Esophagus squamous epithelium (tissue), 5 donors: ENCODE results near the gene RAB27A. TPM values are rescaled to one million over a fixed set of nuclear protein-coding genes. Genes with fewer than 3 reads are reported as not detected.
"Not testable (repeated sequence)": the region's sequence is repeated elsewhere in the genome, so short reads cannot be mapped to it uniquely, and the experiment has no call there.

Source experiments
- DNase-seq: peaks from one replicate; lab custom pipeline; 2025; lab: John Stamatoyannopoulos, UW
- H3K27ac ChIP-seq, 4 donors: fragments of 200-600 bp; sonication (generic); one replicate each; pipeline ENCODE4 v1.5.1; 2016 to 2019; ENCODE audit warnings: mild to moderate bottlenecking in 1 of 4
- H3K27me3 ChIP-seq, 4 donors: fragments of 200-600 bp; sonication (generic); 1 replicate in 3 of 4; 2 replicates in 1 of 4; pipeline versions ENCODE4 v1.5.1 to v1.6.0; 2017 to 2021; ENCODE audit warnings: antibody characterized with exemption in 1 of 4
- H3K36me3 ChIP-seq, 3 donors: fragments of 200-600 bp; sonication (generic); one replicate each; pipeline ENCODE4 v1.5.1; 2016 to 2019
- H3K4me1 ChIP-seq, 3 donors: fragments of 200-600 bp; sonication (generic); one replicate each; pipeline ENCODE4 v1.5.1; 2017 to 2019
- H3K4me3 ChIP-seq, 4 donors: fragments of 200-600 bp; sonication (generic); 1 replicate in 3 of 4; 2 replicates in 1 of 4; pipeline ENCODE4 v1.5.1; 2016 to 2019; ENCODE audit warnings: mild to moderate bottlenecking in 2 of 4, moderate library complexity in 1 of 4
- H3K9me3 ChIP-seq, 3 donors: fragments of 200-600 bp; sonication (generic); one replicate each; pipeline ENCODE4 v1.5.1; 2016 to 2019
- POLR2A ChIP-seq, 4 donors: fragments of 450-650 bp; IDR thresholded peaks; one replicate each; pipeline ENCODE4 v1.6.1; 2017; ENCODE audit warnings: antibody characterized with exemption in 4 of 4, mild to moderate bottlenecking in 4 of 4, moderate library complexity in 3 of 4
- WGBS, 2 donors: methylation state at CpG; one replicate each; pipeline ENCODE4 v1.1.5; 2018; 5-methylcytosine and 5-hydroxymethylcytosine counted together
- intact Hi-C: fragments of 100-400 bp; cut with DNase I; formaldehyde crosslinking; loops from one replicate; pipeline ENCODE4 v1.15.0; 2022
- total RNA-seq, 4 donors: library from RNA; depleted of rRNA; stranded (reverse); fragments of >200 nt; gene quantifications; one replicate each; pipeline ENCODE4 v1.1.0, GENCODE V29; 2016
- TF ChIP-seq, protein P1 (sequence below), 6 experiments: fragments of 450-650 bp in 4 of 6; fragments of 200-600 bp in 2 of 6; sonication (generic) in 2 of 6; IDR thresholded peaks; one replicate each; pipeline ENCODE4 v1.5.1; 2016 to 2019; ENCODE audit warnings: antibody characterized with exemption in 6 of 6, mild to moderate bottlenecking in 4 of 6, moderate library complexity in 4 of 6
- donor health status: DM: yes; HTN: yes; CAD: no.

RAB27A gene
- total RNA-seq, 4 donors from 2014 or later: 8.7 to 16.2 (median 11.7) TPM

DNA sequence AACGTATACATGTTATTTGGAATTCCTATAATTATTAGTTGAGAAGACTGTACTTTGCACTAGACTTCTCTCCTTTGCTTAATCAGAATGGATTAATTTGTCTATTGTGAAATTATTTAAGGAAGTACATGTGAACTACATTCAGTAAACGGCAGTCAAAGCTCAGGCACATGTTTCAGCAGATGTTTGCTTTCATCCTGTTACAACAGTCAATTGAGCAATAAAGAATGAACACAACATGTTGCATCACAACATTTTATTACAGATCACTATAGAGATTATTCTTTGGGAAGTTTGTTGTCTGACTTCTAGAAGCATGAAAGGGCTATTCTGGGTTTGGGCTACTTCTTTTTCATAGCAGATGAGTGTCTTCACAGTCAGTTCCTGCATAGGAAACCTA, 39.2 kb downstream of the RAB27A start:
- 21 to 35% methylated on average over 2 of the region's 2 CpGs for WGBS, 2 donors
- intact Hi-C loops: no loop called here
- TF ChIP-seq, protein P1, sequence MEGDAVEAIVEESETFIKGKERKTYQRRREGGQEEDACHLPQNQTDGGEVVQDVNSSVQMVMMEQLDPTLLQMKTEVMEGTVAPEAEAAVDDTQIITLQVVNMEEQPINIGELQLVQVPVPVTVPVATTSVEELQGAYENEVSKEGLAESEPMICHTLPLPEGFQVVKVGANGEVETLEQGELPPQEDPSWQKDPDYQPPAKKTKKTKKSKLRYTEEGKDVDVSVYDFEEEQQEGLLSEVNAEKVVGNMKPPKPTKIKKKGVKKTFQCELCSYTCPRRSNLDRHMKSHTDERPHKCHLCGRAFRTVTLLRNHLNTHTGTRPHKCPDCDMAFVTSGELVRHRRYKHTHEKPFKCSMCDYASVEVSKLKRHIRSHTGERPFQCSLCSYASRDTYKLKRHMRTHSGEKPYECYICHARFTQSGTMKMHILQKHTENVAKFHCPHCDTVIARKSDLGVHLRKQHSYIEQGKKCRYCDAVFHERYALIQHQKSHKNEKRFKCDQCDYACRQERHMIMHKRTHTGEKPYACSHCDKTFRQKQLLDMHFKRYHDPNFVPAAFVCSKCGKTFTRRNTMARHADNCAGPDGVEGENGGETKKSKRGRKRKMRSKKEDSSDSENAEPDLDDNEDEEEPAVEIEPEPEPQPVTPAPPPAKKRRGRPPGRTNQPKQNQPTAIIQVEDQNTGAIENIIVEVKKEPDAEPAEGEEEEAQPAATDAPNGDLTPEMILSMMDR (IDR thresholded peaks at IDR 0.05): no peak
- TF ChIP-seq POLR2A (IDR thresholded peaks at IDR 0.05): no peak
- H3K36me3 ChIP-seq: no peaks in the 10 kb centered on the region
- no peaks in the 10 kb centered on the region for H3K27me3 ChIP-seq
- H3K4me3 ChIP-seq: no peak overlapping the region
- peaks cover 5 to 68% (median 43%) of the 10 kb centered on the region in 3 donors for H3K4me1 ChIP-seq
- peak overlapping the region in 2 of 4 donors; percentile 36 to 74 for H3K27ac ChIP-seq
- no peak for DNase-seq
- no peaks in the 10 kb centered on the region for H3K9me3 ChIP-seq

DNA sequence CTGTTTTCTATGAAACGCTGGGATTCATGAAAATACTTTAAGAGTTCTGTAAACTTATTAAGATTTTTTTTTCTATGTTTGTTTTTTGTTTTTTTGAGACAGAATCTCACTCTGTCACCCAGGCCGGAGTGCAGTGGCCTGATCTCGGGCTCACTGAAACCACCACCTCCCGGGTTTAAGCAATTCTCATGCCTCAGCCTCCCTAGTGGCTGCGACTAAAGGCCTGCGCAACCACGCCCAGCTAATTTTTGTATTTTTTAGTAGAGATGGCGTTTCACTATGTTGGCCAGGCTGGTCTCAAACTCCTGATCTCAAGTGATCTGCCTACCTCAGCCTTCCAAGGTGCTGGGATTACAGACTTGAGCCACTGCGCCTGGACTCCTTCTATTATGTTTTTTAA, 39.7 kb downstream of the RAB27A start:
- Histone ChIP-seq H3K4me1 (peaks cover 5 to 63% (median 40%) of the 10 kb centered on the region in 3 donors), H3K27ac (peak overlapping the region in 1 of 4 donors; percentile 13)
- H3K27me3 ChIP-seq, H3K36me3 ChIP-seq, H3K4me3 ChIP-seq, H3K9me3 ChIP-seq, intact Hi-C loops, DNase-seq: not testable (repeated sequence)
- WGBS, 2 donors: 86 to 92% methylated on average over 9 of the region's 9 CpGs

DNA sequence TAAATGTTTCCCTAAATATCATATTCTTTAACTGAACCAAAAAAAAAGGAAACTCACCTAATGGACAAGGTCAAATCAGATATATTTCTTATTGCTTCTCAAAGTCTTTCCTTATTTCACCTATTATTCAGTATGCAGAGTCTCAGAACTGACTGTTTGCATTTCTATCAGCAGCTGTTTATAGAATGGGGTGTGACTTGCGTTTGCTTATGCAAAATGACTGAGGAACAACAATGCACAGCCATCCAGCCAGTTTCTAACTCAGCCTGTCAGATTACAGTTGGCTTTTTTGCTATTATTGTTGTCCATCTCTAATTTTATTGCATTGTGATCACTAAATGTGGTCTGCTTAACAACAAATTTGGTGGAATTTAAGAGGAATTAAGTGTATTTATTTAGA, 40.7 kb downstream of the RAB27A start:
- H3K27ac ChIP-seq: no peak overlapping the region
- peaks cover 5 to 60% (median 35%) of the 10 kb centered on the region in 3 donors for H3K4me1 ChIP-seq
- H3K27me3 ChIP-seq: no peaks in the 10 kb centered on the region
- no peaks in the 10 kb centered on the region for H3K36me3 ChIP-seq
- DNase-seq: no peak
- 69 to 80% methylated on average over 1 of the region's 1 CpG for WGBS, 2 donors
- intact Hi-C loops: no loop called here
- H3K9me3 ChIP-seq: no peaks in the 10 kb centered on the region
- no peak overlapping the region for H3K4me3 ChIP-seq
- no peak for TF ChIP-seq POLR2A (IDR thresholded peaks at IDR 0.05)
- TF ChIP-seq, protein P1 (IDR thresholded peaks at IDR 0.05): no peak

DNA sequence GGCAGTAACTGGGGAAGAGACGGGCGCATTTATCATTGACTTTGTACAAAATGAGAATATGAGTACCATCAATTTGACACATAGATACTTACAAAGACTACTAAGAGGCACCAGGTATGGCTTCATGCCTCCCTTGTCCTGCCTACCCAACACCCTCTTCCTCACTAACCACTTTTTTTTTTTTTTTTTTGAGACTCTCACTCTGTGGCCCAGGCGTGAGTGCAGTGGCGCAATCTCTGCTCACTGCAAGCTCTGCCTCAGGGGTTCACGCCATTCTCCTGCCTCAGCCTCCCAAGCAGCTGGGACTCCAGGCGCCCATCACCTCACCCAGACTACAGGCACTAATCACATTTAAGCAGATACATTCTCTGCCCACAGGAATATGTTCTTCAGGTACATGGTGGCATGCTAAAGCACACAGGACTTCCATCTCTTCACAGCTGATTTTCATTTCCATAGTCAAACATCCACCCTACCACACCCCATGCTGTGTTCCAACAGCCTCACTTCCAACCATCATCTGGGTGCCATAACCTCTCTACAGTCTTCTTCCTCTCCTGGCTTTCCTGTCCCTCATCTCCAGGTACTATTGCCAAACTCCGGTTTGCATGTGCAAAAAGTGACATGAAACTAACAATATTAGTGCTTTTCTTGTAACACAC, 41.7 kb downstream of the RAB27A start:
- no peaks in the 10 kb centered on the region for H3K27me3 ChIP-seq
- peak overlapping the region in 1 of 4 donors; percentile 16 for H3K27ac ChIP-seq
- no peak for DNase-seq
- no peak for TF ChIP-seq POLR2A (IDR thresholded peaks at IDR 0.05)
- TF ChIP-seq, protein P1 (IDR thresholded peaks at IDR 0.05): no peak
- H3K4me1 ChIP-seq: peaks cover under 1 to 52% (median 30%) of the 10 kb centered on the region in 3 donors
- 68 to 70% methylated on average over 7 of the region's 7 CpGs for WGBS, 2 donors
- no peaks in the 10 kb centered on the region for H3K36me3 ChIP-seq
- H3K9me3 ChIP-seq: no peaks in the 10 kb centered on the region
- no peak overlapping the region for H3K4me3 ChIP-seq
- intact Hi-C loops: no loop called here

DNA sequence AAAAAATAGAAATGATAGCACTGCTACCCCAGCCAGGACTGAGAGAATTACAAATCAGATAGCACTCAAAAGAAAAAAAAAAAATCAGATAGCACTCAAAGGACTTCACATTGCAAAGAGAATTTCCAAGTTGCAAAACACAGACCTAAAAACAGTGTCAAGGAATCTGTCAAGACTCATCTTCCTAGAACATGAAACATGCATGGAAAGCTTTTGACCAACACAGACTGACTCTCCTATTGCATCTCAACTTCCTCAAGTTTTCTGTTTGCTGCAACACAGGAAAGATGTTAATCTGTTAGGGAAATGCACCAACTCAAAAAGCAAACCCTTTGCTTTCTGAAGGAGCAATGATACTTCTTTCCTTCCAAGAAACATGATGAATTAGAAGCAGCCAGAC, 42.3 kb downstream of the RAB27A start:
- H3K27ac ChIP-seq: no peak overlapping the region
- DNase-seq: no peak
- intact Hi-C loops: no loop called here
- H3K9me3 ChIP-seq: no peaks in the 10 kb centered on the region
- H3K4me3 ChIP-seq: no peak overlapping the region
- no peaks in the 10 kb centered on the region for H3K36me3 ChIP-seq
- H3K27me3 ChIP-seq: no peaks in the 10 kb centered on the region
- H3K4me1 ChIP-seq: peaks cover 0 to 49% (median 28%) of the 10 kb centered on the region in 3 donors
- TF ChIP-seq, protein P1 (IDR thresholded peaks at IDR 0.05): no peak
- TF ChIP-seq POLR2A (IDR thresholded peaks at IDR 0.05): no peak
